ENCODE results near the gene AAK1.
A peak's percentile ranks its signal among the peaks of the same experiment; 100 is the strongest.
"Not testable (repeated sequence)": the region's sequence is repeated elsewhere in the genome, so short reads cannot be mapped to it uniquely, and the experiment has no call there.

AAK1 gene

GRCh38 chr2:69571189-69571588 lies 72.3 kb downstream of the AAK1 start:
- no peak for DNase-seq (ENCODE audit: low spot score)

- peak; percentile 71 for DNase-seq (ENCODE audit: low spot score)
Observed at GRCh38 chr2:69570474-69570873, 73.1 kb downstream of the AAK1 start.

- no peak for DNase-seq (ENCODE audit: low spot score)
Observed at GRCh38 chr2:69567909-69568300, 75.6 kb downstream of the AAK1 start.

GRCh38 chr2:69567157-69567908 lies 76.2 kb downstream of the AAK1 start:
- DNase-seq (ENCODE audit: low spot score): peak; percentile 86

- DNase-seq (ENCODE audit: low spot score): no peak
Observed at GRCh38 chr2:69566669-69567068, 76.9 kb downstream of the AAK1 start.

- no peak for DNase-seq (ENCODE audit: low spot score)
Observed at GRCh38 chr2:69565431-69565839, 78.1 kb downstream of the AAK1 start.

GRCh38 chr2:69564604-69565003 lies 78.9 kb downstream of the AAK1 start:
- no peak for DNase-seq (ENCODE audit: low spot score)

- DNase-seq (ENCODE audit: low spot score): no peak
Observed at GRCh38 chr2:69563021-69563420, 80.5 kb downstream of the AAK1 start.

GRCh38 chr2:69561101-69561500 lies 82.4 kb downstream of the AAK1 start:
- no peak for DNase-seq (ENCODE audit: low spot score)

- DNase-seq (ENCODE audit: low spot score): no peak
Observed at GRCh38 chr2:69560147-69560482, 83.4 kb downstream of the AAK1 start.

GRCh38 chr2:69559442-69560146 lies 83.9 kb downstream of the AAK1 start:
- peak; percentile 83 for DNase-seq (ENCODE audit: low spot score)

GRCh38 chr2:69556008-69556407 lies 87.5 kb downstream of the AAK1 start:
- no peak for DNase-seq (ENCODE audit: low spot score)

GRCh38 chr2:69554981-69555380 lies 88.6 kb downstream of the AAK1 start:
- no peak for DNase-seq (ENCODE audit: low spot score)

- DNase-seq (ENCODE audit: low spot score): no peak
Observed at GRCh38 chr2:69554568-69554967, 89.0 kb downstream of the AAK1 start.

GRCh38 chr2:69553991-69554390 lies 89.5 kb downstream of the AAK1 start:
- no peak for DNase-seq (ENCODE audit: low spot score)

- DNase-seq (ENCODE audit: low spot score): not testable (repeated sequence)
Observed at GRCh38 chr2:69550511-69550910, 93.0 kb downstream of the AAK1 start.

- peak; percentile 45 for DNase-seq (ENCODE audit: low spot score)
Observed at GRCh38 chr2:69549421-69549820, 94.1 kb downstream of the AAK1 start.

GRCh38 chr2:69547984-69548715 lies 95.4 kb downstream of the AAK1 start:
- DNase-seq (ENCODE audit: low spot score): no peak

GRCh38 chr2:69546646-69547045 lies 96.9 kb downstream of the AAK1 start:
- peak; percentile 59 for DNase-seq (ENCODE audit: low spot score)

- no peak for DNase-seq (ENCODE audit: low spot score)
Observed at GRCh38 chr2:69545477-69545932, 98.0 kb downstream of the AAK1 start.

- DNase-seq (ENCODE audit: low spot score): no peak
Observed at GRCh38 chr2:69544951-69545350, 98.6 kb downstream of the AAK1 start.

GRCh38 chr2:69539549-69539908 lies 104.0 kb downstream of the AAK1 start:
- DNase-seq (ENCODE audit: low spot score): no peak
